HFF-Myc (cell line): Measurements from ENCODE around the gene IL34.

Source experiments
- DNase-seq: peaks from one replicate; pipeline ENCODE4 v3.0.0-alpha.2; 2011; ENCODE audit warnings: low read depth; ENCODE audit errors: extremely low read depth
- H3K4me3 ChIP-seq: replicated peaks from 2 replicates; pipeline ENCODE4 v1.5.1; 2011; ENCODE audit warnings: low read depth, mild to moderate bottlenecking, control low read depth, low read length
- CTCF ChIP-seq: IDR thresholded peaks from 2 replicates; pipeline ENCODE4 v1.5.1; 2012; ENCODE audit warnings: mild to moderate bottlenecking, low read depth, low read length, control low read depth; ENCODE audit errors: missing control alignments

The IL34 gene

DNA sequence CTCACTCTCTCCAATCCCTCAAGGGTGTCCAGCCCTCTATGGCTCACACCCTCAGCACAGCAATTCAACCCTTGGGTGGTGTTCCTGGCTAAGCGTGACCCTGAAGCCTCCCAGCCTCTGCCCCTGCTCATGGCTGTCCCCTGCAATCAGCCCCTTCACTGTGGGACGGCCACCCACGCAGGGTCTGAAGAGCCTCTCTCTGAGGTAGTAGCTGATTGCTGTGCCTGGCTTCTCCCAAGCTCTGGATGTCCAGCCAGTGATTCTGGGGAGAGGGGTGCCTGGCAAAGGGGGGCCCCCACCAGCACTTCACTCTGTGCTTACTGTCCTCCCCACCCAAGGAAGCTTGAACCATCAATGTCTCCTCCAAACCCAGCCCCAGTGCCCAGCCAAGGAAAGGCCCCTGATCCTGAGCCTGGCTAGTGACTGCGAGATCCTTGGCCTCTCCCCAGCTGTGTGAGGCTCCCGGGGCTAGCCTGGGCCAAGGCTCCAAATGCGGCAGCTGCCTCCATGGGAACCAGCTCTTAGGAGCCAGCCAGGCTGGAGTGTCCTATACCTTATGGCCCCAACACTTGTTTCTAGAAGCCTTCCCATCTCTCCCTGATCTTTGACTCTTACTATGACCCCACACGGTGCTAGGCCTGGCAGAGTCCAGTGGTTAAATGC, 29.6 kb downstream of the IL34 start:
- no peak for TF ChIP-seq CTCF
- H3K4me3 ChIP-seq: no peak overlapping the region
- DNase-seq: no peak

DNA sequence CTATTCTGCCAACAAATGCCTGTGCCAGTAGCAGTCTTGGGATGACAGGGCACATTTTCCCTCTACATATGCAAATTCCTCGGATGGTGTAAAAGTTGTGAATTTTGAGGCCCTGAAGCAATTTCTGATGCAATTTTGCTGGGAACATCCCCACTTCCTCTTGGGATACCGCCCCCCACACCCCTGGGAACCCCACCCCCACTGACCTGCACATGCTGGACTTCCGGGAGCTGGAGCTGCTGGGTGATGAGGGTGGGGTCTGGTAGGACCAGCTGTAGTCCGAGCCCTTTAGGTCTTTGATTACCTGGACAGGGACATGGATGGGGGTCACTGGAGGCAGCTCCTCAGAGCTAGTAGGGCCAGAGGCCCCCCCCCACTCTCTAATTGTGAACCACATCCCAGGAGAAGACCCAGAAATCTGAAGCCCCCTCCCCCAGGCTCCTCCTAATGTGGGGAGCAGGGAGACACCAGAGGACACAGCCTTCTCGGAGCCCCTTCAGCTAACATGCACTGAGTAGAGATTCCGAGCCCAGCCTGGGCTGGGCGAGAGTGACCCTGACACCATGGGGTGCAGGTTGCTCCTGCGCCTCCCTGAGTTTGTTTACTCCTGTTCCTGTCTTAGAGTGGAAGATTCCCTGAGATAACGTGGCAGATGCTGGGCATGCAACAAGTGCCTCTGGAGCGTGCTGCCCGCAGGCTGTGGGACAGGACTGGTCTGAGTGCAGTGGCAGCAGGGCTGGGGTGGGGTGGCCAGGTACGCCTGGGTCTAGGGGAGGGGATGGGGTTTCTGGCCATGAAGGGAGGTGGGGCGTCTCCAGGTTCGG, 30.5 kb downstream of the IL34 start:
- DNase-seq: no peak
- TF ChIP-seq CTCF: no peak
- no peak overlapping the region for H3K4me3 ChIP-seq

DNA sequence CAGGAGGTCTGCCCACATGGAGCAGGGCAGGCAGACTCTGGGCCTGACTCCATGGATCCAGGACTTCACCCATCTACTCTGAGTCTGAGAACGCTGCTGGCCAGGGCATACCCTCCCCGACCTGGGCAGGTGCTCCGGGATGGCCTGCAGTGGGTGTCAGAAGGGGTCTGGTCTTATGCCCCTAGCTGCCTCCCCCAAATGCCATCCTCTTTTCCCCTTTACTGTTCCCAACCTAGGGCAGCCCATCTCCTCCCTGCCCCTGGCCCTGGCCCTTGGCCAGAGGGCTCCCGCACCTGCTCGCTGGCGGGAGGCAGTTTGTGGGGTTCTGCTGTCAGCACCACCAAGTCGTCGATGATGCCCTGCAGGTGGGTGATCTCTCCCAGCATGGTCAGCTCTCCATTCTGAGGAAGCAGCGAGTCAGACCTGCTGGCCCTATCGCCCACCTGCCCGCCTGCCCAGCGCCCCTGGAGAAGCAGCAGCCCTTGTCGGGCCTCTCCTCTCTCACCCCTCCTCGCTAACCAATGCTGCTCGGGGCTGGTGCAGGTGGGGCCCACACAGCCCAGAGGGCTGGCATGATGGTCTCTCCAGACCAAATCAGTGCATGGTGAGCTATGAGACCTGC, 31.3 kb downstream of the IL34 start:
- TF ChIP-seq CTCF: no peak
- DNase-seq: no peak
- no peak overlapping the region for H3K4me3 ChIP-seq

DNA sequence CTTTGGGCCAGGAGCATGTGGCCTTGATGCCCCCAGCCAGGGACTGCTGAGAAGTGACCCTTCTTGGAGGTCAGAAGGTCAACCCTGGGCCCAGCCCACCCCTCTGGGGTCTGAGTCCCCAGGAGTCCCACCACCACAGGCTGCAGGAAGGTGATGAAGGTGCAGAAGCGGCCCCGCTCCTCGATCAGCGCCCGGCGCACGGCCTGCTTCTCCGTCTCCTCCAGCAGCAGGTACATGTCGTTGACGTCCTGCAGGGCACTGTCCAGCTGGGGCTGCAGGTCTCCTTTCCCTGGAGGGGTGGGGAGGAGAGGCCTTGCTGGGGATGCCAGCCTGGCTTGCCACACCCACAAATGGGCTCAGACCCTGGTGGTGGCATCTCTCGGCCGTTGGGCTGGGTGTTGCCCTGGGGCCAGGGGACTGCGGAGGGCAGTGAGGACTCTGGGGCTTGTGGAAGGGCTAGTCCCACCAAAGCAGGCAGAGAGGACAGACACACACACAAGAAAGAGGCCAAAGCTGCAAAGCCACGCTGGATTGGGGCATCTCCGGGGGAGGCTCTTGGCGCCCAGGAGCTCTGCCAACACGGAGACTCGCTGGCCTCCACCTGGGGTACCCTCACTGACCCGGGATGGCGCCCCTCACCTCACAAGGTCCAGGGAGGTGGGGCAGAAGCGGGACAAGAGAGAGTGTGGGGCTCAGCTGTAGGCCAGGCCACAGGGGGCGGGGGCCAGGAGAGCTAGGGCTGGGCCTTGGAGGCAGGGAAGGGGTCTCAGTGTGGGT, 31.9 kb downstream of the IL34 start:
- TF ChIP-seq CTCF: no peak
- no peak overlapping the region for H3K4me3 ChIP-seq
- DNase-seq: no peak

- DNase-seq: no peak
- no peak for TF ChIP-seq CTCF
- H3K4me3 ChIP-seq: no peak overlapping the region
These were observed 32.7 kb downstream of the IL34 start for GRCh38 chr16:70678898-70679670.
